Right atrium auricular region (tissue), 2 donors: ENCODE measurements around the gene PSMB10. TPM values are rescaled to one million over a fixed set of nuclear protein-coding genes. Genes with fewer than 3 reads are reported as not detected.

Experiments used
- DNase-seq: peaks from one replicate; pipeline ENCODE4 v3.0.0-alpha.2; 2019; ENCODE audit warnings: low spot score
- H3K27ac ChIP-seq, 2 donors: fragments of 200-600 bp; sonication (generic); 1 replicate in 1 of 2; 2 replicates in 1 of 2; pipeline ENCODE4 v1.5.1; 2016 to 2019
- H3K27me3 ChIP-seq, 2 donors: fragments of 200-600 bp; sonication (generic); one replicate each; pipeline versions ENCODE4 v1.5.1 to v1.6.0; 2017 to 2019
- H3K36me3 ChIP-seq: fragments of 200-600 bp; sonication (generic); one replicate; pipeline ENCODE4 v1.5.1; 2016
- H3K4me1 ChIP-seq, 2 donors: fragments of 200-600 bp; sonication (generic); one replicate each; pipeline versions ENCODE4 v1.5.1 to v1.6.0; 2017 to 2019
- H3K4me3 ChIP-seq, 2 donors: fragments of 200-600 bp; sonication (generic); 1 replicate in 1 of 2; 2 replicates in 1 of 2; pipeline ENCODE4 v1.5.1; 2017 to 2019; ENCODE audit warnings: mild to moderate bottlenecking in 1 of 2, moderate library complexity in 1 of 2
- H3K9me3 ChIP-seq, 2 donors: fragments of 200-600 bp; sonication (generic); one replicate each; pipeline ENCODE4 v1.5.1; 2019
- total RNA-seq, 2 donors: library from RNA; depleted of rRNA; stranded (reverse); fragments of >200 nt; gene quantifications; one replicate each; pipeline ENCODE4 v1.1.0, GENCODE V29; 2016
- TF ChIP-seq, protein P1 (sequence below), 2 donors: fragments of 200-600 bp; sonication (generic); IDR thresholded peaks; one replicate each; pipeline ENCODE4 v1.5.1; 2019; ENCODE audit warnings: antibody characterized with exemption in 2 of 2

The PSMB10 gene
- total RNA-seq, 2 donors from 2014 or later, result 37.3 to 38.4 TPM

DNA sequence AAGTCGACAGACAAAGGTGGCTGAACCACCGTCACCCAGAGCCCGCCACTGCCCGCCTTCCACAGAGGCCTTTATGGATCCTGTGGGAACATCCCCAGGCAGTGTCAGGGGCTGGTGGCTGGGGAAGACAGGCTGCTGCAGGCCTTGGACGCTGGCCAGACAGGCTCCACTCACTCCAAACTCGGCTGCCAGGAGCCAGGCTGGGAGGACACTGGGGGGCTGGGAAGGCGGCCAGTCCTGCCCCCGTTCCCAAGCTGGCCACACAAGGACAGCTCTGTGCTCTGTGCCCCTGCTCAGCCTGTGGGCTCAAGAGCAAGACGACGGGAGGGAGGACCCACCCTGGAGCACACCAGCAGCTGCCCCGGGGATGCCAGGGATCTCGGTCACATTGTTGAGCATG, 14.8 kb upstream of the PSMB10 start:
- H3K9me3 ChIP-seq, result no peaks in the 10 kb centered on the region
- no peaks in the 10 kb centered on the region for H3K27me3 ChIP-seq
- DNase-seq, result no peak
- TF ChIP-seq, protein P1, sequence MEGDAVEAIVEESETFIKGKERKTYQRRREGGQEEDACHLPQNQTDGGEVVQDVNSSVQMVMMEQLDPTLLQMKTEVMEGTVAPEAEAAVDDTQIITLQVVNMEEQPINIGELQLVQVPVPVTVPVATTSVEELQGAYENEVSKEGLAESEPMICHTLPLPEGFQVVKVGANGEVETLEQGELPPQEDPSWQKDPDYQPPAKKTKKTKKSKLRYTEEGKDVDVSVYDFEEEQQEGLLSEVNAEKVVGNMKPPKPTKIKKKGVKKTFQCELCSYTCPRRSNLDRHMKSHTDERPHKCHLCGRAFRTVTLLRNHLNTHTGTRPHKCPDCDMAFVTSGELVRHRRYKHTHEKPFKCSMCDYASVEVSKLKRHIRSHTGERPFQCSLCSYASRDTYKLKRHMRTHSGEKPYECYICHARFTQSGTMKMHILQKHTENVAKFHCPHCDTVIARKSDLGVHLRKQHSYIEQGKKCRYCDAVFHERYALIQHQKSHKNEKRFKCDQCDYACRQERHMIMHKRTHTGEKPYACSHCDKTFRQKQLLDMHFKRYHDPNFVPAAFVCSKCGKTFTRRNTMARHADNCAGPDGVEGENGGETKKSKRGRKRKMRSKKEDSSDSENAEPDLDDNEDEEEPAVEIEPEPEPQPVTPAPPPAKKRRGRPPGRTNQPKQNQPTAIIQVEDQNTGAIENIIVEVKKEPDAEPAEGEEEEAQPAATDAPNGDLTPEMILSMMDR (IDR thresholded peaks at IDR 0.05), result no peak
- H3K27ac ChIP-seq, result peak overlapping the region; percentile 34 to 39
- H3K4me3 ChIP-seq, result no peak overlapping the region
- peaks cover 99% of the 10 kb centered on the region for H3K36me3 ChIP-seq
- peaks cover 0 to 29% of the 10 kb centered on the region in 2 donors for H3K4me1 ChIP-seq

DNA sequence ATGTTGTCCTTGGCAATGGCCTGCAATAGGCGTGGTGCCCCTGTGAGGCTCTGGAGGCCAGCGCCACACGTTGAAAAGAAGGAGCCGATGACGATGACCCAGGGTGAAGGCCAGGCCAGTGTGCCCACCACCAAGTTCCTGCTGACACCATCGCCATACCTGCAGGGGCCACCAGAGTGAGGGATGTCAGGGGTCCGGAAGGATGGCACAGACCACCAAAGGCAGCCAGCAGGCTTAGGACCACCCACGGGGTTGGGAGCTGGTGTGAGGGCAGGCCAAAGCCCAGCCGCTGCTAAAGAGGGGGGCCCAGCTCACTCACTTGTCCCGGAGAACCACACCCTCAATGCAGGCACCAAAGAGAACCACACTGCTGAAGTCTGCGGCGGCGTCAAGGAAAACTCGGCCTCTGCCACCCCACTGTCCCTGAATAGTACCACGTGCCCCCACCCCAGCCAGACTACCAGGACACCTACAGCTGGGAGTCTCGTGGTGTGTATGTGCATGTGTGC, 13.7 kb upstream of the PSMB10 start:
- TF ChIP-seq, protein P1 (IDR thresholded peaks at IDR 0.05), result no peak
- Histone ChIP-seq H3K4me3 (no peak overlapping the region), H3K9me3 (no peaks in the 10 kb centered on the region), H3K36me3 (peaks cover 100% of the 10 kb centered on the region), H3K4me1 (peaks cover 0 to 40% of the 10 kb centered on the region in 2 donors), H3K27ac (no peak overlapping the region), H3K27me3 (no peaks in the 10 kb centered on the region)
- no peak for DNase-seq

DNA sequence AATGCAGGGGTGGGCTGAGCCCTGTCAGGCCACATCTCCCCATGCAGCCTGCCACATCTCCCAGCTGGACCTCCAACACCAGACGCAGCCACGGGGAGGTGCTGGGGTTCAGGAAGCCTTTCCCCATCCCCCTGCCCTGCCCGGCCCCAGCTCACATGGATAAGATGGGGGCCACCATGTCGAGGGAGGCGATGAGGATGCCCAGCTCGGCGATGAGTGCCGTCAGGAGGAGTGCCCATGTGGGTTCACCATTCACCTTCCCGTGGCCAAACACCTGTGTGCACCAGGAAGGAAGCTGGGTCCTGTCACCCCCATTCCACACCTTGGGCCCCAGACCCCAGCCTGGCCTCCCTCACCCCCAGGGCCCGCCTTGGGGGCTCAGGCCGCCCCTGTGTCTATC, 13.0 kb upstream of the PSMB10 start:
- peaks cover 100% of the 10 kb centered on the region for H3K36me3 ChIP-seq
- H3K4me1 ChIP-seq, result peaks cover 0 to 47% of the 10 kb centered on the region in 2 donors
- H3K4me3 ChIP-seq, result no peak overlapping the region
- H3K27ac ChIP-seq, result no peak overlapping the region
- no peaks in the 10 kb centered on the region for H3K9me3 ChIP-seq
- TF ChIP-seq, protein P1 (IDR thresholded peaks at IDR 0.05), result no peak
- no peak for DNase-seq
- no peaks in the 10 kb centered on the region for H3K27me3 ChIP-seq

DNA sequence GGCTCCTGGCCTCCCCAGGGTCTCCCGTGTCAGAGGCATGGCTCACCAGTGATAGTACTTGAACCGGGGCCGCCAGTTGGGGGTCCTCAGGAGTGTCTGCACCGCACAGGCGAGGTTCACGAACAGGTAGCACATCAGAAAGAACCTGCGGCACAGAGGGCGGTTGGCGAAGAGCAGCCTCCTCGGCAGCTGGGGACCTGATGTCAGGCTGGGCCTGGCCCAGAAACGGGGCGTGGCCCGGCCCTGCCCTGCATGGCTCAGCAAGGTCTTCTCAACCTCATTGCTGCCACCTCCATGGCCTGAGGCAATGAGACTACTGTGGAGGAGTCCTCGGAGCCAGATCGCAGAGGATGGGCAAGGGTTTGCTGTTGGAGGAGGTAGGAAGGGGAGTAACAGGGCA, 11.4 kb upstream of the PSMB10 start:
- Histone ChIP-seq H3K27ac (no peak overlapping the region), H3K36me3 (peaks cover 98% of the 10 kb centered on the region), H3K4me1 (peaks cover 0 to 58% of the 10 kb centered on the region in 2 donors), H3K4me3 (no peak overlapping the region), H3K9me3 (no peaks in the 10 kb centered on the region), H3K27me3 (no peaks in the 10 kb centered on the region)
- TF ChIP-seq, protein P1 (IDR thresholded peaks at IDR 0.05), result no peak
- DNase-seq, result no peak

DNA sequence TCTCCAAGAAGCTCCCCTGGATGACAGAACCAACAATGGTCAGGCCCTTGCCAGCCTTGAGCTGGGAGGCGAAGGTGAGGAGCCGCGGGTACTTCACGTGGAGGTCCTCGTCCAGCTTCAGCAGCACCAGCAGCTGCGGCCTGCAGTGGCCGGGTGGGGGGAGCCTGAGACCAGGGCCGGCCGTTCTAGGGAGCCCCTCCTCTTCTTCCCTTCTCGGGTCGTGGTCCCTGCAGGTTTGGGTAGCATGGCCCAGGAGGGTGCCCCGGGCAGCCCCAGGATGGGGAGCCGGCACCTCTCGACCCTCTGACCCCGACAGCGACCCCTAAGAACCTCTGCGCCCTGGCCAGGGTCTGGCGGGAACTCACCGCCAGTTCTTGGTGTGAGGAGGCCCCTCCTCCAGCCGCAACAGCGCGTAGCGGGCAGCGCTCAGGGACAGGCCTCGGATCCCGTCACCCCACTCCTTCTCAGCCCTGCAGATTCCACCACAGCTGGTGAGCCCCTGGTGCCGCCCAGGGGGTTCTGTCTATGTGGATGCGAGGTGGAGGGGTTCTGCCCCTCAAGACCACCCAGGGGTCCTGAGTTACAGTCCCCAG, 10.4 kb upstream of the PSMB10 start:
- Histone ChIP-seq H3K4me3 (no peak overlapping the region), H3K4me1 (peaks cover 0 to 64% of the 10 kb centered on the region in 2 donors), H3K27me3 (no peaks in the 10 kb centered on the region), H3K9me3 (no peaks in the 10 kb centered on the region), H3K27ac (no peak overlapping the region), H3K36me3 (peaks cover 98% of the 10 kb centered on the region)
- TF ChIP-seq, protein P1 (IDR thresholded peaks at IDR 0.05), result no peak
- no peak for DNase-seq

DNA sequence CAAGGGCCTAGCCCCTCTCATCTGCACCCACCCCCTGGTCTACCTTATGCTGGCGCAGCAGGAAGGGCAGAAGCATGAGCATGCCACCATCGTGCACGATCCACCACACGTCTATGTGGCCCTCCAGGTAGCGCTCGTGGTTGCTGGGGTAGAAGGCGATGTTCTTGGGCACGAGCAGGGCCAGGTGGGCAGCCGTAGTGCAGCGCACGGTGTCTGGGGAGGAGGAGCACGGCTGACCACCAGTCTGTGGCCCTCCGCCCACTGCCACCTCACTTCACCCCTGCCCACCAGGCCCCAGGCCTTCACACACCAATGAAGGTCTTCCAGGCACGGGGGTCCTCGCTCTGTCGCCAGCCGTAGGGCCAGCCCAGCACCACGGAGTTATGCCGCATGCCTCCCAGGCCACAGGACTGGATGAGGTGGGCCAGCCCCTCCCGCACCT, 9.5 kb upstream of the PSMB10 start:
- H3K4me3 ChIP-seq, result no peak overlapping the region
- H3K4me1 ChIP-seq, result peaks cover 0 to 59% of the 10 kb centered on the region in 2 donors
- peaks cover 96% of the 10 kb centered on the region for H3K36me3 ChIP-seq
- TF ChIP-seq, protein P1 (IDR thresholded peaks at IDR 0.05), result no peak
- no peak for DNase-seq
- H3K27ac ChIP-seq, result no peak overlapping the region
- H3K9me3 ChIP-seq, result no peaks in the 10 kb centered on the region
- H3K27me3 ChIP-seq, result no peaks in the 10 kb centered on the region
